ENCODE results near the gene FBN1. TPM values are rescaled to one million over a fixed set of nuclear protein-coding genes. Genes with fewer than 3 reads are reported as not detected.

FBN1 gene
- total and polyA plus RNA-seq, 10 of the 15 experiments (the other 5 are each of a cell fraction or from before 2014, with no cell fraction given) = 2.2 to 15.3 (median 7.0) TPM

DNA sequence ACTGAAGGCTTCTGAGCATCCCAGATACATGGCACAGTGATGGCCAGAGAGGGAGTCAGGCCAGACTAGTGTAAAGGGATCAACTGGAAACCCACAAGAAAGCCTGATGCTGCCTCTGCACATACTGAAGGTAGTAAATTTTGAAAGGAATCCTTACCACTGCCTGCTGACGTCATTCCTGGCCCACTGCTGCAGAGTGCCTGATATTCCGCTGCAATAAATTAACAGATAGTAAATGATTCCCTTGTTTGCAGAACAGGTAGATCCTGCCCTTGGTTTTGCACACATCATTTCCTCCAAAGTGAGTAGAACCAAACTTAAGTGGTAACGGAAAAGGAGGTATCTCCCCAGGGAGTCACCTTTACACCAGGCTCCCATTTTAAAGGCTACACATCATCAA lies 146.7 kb downstream of the FBN1 start:
- in situ Hi-C loops (cut with MboI) (no loop called here), intact Hi-C loops (cut with micrococcal nuclease; ENCODE audit: unreplicated experiment) (no loop called here)
- Histone ChIP-seq H3K79me2 (ENCODE audit: control insufficient read depth, insufficient read depth, low read length) (no peaks in the 10 kb centered on the region), H3K27me3 (replicated peaks in 1 of 2; ENCODE audit: control insufficient read depth in 2 of 2, insufficient read depth in 2 of 2, low read length in 1 of 2) (no peaks in the 10 kb centered on the region), H4K20me1 (ENCODE audit: control insufficient read depth, insufficient read depth) (no peaks in the 10 kb centered on the region), H3K9me3 (replicated peaks; ENCODE audit: control insufficient read depth, insufficient read depth, low read length) (no peaks in the 10 kb centered on the region), H3K4me2 (ENCODE audit: control insufficient read depth, insufficient read depth) (no peak overlapping the region), H3K9ac (ENCODE audit: control insufficient read depth, insufficient read depth, low read length) (no peak overlapping the region), H3K4me3 (no peak overlapping the region), H3K4me1 (ENCODE audit: control insufficient read depth, insufficient read depth, low read length) (no peaks in the 10 kb centered on the region; the same call in 1 of the 2 replicates), H2AFZ (ENCODE audit: control insufficient read depth, low read depth, low read length) (no peak overlapping the region), H3K27ac (ENCODE audit: control insufficient read depth, insufficient read depth) (no peak overlapping the region), H3K36me3 (ENCODE audit: control insufficient read depth in 2 of 2, insufficient read depth in 2 of 2, low read length in 1 of 2) (no peaks in the 10 kb centered on the region)
- no peak for ATAC-seq
- ChIA-PET SMC1A (ENCODE audit: uncharacterized antibody, unreplicated experiment) (no interaction called here), POLR2A (no interaction called here), CTCF (no interaction called here), RAD21 (ENCODE audit: unreplicated experiment) (no interaction called here)
- DNase-seq (ENCODE audit: low read depth, low spot score) = no peak
- 78% methylated on average over 3 of the region's 3 CpGs for WGBS (ENCODE audit: insufficient coverage, insufficient replicate concordance, low lambda C conversion rate, missing lambda C conversion rate)
- BruUV-seq (replicated peaks) = no TSS peak
- FAIRE-seq = no peak
- no peak for TF ChIP-seq JUND (IDR thresholded peaks at IDR 0.05; ENCODE audit: low read depth, low read length)
- no peak for TF ChIP-seq SMARCA5 (IDR thresholded peaks at IDR 0.05)
- no peak for TF ChIP-seq HCFC1 (IDR thresholded peaks at IDR 0.05; ENCODE audit: low read length)
- TF ChIP-seq, protein P1, sequence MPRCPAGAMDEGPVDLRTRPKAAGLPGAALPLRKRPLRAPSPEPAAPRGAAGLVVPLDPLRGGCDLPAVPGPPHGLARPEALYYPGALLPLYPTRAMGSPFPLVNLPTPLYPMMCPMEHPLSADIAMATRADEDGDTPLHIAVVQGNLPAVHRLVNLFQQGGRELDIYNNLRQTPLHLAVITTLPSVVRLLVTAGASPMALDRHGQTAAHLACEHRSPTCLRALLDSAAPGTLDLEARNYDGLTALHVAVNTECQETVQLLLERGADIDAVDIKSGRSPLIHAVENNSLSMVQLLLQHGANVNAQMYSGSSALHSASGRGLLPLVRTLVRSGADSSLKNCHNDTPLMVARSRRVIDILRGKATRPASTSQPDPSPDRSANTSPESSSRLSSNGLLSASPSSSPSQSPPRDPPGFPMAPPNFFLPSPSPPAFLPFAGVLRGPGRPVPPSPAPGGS (IDR thresholded peaks at IDR 0.05; ENCODE audit: borderline replicate concordance, insufficient read depth, low read depth, low read length, poor library complexity, severe bottlenecking) = no peak
- TF ChIP-seq NFXL1 (IDR thresholded peaks at IDR 0.05; ENCODE audit: borderline replicate concordance) = no peak
- TF ChIP-seq TBL1XR1 (IDR thresholded peaks at IDR 0.05; ENCODE audit: low read depth, low read length) = no peak
- TF ChIP-seq, protein P2, sequence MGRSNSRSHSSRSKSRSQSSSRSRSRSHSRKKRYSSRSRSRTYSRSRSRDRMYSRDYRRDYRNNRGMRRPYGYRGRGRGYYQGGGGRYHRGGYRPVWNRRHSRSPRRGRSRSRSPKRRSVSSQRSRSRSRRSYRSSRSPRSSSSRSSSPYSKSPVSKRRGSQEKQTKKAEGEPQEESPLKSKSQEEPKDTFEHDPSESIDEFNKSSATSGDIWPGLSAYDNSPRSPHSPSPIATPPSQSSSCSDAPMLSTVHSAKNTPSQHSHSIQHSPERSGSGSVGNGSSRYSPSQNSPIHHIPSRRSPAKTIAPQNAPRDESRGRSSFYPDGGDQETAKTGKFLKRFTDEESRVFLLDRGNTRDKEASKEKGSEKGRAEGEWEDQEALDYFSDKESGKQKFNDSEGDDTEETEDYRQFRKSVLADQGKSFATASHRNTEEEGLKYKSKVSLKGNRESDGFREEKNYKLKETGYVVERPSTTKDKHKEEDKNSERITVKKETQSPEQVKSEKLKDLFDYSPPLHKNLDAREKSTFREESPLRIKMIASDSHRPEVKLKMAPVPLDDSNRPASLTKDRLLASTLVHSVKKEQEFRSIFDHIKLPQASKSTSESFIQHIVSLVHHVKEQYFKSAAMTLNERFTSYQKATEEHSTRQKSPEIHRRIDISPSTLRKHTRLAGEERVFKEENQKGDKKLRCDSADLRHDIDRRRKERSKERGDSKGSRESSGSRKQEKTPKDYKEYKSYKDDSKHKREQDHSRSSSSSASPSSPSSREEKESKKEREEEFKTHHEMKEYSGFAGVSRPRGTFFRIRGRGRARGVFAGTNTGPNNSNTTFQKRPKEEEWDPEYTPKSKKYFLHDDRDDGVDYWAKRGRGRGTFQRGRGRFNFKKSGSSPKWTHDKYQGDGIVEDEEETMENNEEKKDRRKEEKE (IDR thresholded peaks at IDR 0.05) = no peak
- TF ChIP-seq, protein P3, sequence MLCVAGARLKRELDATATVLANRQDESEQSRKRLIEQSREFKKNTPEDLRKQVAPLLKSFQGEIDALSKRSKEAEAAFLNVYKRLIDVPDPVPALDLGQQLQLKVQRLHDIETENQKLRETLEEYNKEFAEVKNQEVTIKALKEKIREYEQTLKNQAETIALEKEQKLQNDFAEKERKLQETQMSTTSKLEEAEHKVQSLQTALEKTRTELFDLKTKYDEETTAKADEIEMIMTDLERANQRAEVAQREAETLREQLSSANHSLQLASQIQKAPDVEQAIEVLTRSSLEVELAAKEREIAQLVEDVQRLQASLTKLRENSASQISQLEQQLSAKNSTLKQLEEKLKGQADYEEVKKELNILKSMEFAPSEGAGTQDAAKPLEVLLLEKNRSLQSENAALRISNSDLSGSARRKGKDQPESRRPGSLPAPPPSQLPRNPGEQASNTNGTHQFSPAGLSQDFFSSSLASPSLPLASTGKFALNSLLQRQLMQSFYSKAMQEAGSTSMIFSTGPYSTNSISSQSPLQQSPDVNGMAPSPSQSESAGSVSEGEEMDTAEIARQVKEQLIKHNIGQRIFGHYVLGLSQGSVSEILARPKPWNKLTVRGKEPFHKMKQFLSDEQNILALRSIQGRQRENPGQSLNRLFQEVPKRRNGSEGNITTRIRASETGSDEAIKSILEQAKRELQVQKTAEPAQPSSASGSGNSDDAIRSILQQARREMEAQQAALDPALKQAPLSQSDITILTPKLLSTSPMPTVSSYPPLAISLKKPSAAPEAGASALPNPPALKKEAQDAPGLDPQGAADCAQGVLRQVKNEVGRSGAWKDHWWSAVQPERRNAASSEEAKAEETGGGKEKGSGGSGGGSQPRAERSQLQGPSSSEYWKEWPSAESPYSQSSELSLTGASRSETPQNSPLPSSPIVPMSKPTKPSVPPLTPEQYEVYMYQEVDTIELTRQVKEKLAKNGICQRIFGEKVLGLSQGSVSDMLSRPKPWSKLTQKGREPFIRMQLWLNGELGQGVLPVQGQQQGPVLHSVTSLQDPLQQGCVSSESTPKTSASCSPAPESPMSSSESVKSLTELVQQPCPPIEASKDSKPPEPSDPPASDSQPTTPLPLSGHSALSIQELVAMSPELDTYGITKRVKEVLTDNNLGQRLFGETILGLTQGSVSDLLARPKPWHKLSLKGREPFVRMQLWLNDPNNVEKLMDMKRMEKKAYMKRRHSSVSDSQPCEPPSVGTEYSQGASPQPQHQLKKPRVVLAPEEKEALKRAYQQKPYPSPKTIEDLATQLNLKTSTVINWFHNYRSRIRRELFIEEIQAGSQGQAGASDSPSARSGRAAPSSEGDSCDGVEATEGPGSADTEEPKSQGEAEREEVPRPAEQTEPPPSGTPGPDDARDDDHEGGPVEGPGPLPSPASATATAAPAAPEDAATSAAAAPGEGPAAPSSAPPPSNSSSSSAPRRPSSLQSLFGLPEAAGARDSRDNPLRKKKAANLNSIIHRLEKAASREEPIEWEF (IDR thresholded peaks at IDR 0.05; ENCODE audit: insufficient replicate concordance, low read depth, low read length) = no peak
- no peak for TF ChIP-seq ZSCAN29 (IDR thresholded peaks at IDR 0.05)
- no peak for TF ChIP-seq POU2F2 (IDR thresholded peaks at IDR 0.05; ENCODE audit: borderline replicate concordance, low read depth, low read length)
- no peak for TF ChIP-seq LARP7 (IDR thresholded peaks at IDR 0.05)
- TF ChIP-seq EZH2 (IDR thresholded peaks at IDR 0.05; ENCODE audit: borderline replicate concordance, control insufficient read depth, low read depth, low read length) = no peak
